22Rv1 (cell line): ENCODE results near the gene FBXW12.

ENCODE experiments used
- H3K27ac ChIP-seq: fragments of 450-650 bp; 2 replicates; pipeline ENCODE4 v1.5.1; 2017
- CTCF ChIP-seq: fragments of 450-650 bp; IDR thresholded peaks from 2 replicates; pipeline ENCODE4 v1.5.1; 2017; ENCODE audit warnings: mild to moderate bottlenecking
- ZFX ChIP-seq: fragments of 450-650 bp; IDR thresholded peaks from 2 replicates; pipeline ENCODE4 v1.6.1; 2017; ENCODE audit warnings: antibody characterized with exemption, borderline replicate concordance

The FBXW12 gene

GRCh38 chr3:48344867-48345507 lies 27.0 kb upstream of the FBXW12 start:
- TF ChIP-seq ZFX (no peak), CTCF (no peak)
- H3K27ac ChIP-seq: no peak overlapping the region

GRCh38 chr3:48345946-48346572 lies 26.0 kb upstream of the FBXW12 start:
- no peak overlapping the region for H3K27ac ChIP-seq
- TF ChIP-seq ZFX (no peak), CTCF (no peak)

GRCh38 chr3:48347500-48347899 lies 24.5 kb upstream of the FBXW12 start:
- TF ChIP-seq CTCF: no peak
- TF ChIP-seq ZFX: no peak
- H3K27ac ChIP-seq: no peak overlapping the region

GRCh38 chr3:48352546-48352945 lies 19.5 kb upstream of the FBXW12 start:
- no peak overlapping the region for H3K27ac ChIP-seq
- TF ChIP-seq CTCF: no peak
- TF ChIP-seq ZFX: no peak

GRCh38 chr3:48353987-48354386 lies 18.0 kb upstream of the FBXW12 start:
- H3K27ac ChIP-seq: no peak overlapping the region

GRCh38 chr3:48356419-48356818 lies 15.6 kb upstream of the FBXW12 start:
- no peak overlapping the region for H3K27ac ChIP-seq
- no peak for TF ChIP-seq ZFX
- no peak for TF ChIP-seq CTCF

More at GRCh38 chr3:48353987-48354386, 18.0 kb upstream of the FBXW12 start:
- TF ChIP-seq ZFX (no peak), CTCF (no peak)

- no peak for TF ChIP-seq ZFX
- H3K27ac ChIP-seq: no peak overlapping the region
Observed at GRCh38 chr3:48361928-48362327, 10.1 kb upstream of the FBXW12 start.

GRCh38 chr3:48364840-48365239 lies 7.2 kb upstream of the FBXW12 start:
- H3K27ac ChIP-seq: no peak overlapping the region
- no peak for TF ChIP-seq CTCF
- no peak for TF ChIP-seq ZFX
